ENCODE measurements around the gene APOL6.

DNA sequence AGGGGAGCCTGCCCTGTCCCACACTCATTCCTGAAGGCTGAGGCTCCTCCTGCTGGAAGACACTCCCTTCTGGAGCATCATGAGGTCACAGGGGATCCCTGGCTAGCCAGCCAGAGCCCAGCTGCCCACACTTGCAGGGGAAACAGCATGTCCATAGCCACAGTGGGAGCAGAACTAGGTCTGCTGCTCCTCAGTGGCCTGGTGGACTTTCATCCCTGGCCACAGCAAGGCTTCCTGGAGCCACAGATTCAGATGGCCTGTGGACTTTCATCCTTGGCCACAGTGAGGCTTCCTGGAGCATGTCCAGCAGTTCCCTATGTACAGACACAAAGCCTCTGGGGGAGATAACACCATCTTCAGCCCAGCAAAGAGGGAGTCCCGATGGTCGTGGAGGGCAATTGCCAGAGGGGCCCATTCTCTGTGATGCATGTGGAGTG, 5.9 kb upstream of the APOL6 start:
- TF ChIP-seq, protein P1, sequence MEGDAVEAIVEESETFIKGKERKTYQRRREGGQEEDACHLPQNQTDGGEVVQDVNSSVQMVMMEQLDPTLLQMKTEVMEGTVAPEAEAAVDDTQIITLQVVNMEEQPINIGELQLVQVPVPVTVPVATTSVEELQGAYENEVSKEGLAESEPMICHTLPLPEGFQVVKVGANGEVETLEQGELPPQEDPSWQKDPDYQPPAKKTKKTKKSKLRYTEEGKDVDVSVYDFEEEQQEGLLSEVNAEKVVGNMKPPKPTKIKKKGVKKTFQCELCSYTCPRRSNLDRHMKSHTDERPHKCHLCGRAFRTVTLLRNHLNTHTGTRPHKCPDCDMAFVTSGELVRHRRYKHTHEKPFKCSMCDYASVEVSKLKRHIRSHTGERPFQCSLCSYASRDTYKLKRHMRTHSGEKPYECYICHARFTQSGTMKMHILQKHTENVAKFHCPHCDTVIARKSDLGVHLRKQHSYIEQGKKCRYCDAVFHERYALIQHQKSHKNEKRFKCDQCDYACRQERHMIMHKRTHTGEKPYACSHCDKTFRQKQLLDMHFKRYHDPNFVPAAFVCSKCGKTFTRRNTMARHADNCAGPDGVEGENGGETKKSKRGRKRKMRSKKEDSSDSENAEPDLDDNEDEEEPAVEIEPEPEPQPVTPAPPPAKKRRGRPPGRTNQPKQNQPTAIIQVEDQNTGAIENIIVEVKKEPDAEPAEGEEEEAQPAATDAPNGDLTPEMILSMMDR (IDR thresholded peaks at IDR 0.05) = no peak
- no peak for TF ChIP-seq POLR2A (IDR thresholded peaks at IDR 0.05)

Measured in uterus (tissue), 2 donors.